22Rv1 (cell line): Measurements from ENCODE around the gene NOXA1.

ENCODE experiments used
- ZFX ChIP-seq: fragments of 450-650 bp; IDR thresholded peaks from 2 replicates; pipeline ENCODE4 v1.6.1; 2017; ENCODE audit warnings: antibody characterized with exemption, borderline replicate concordance
- TF ChIP-seq, protein P1 (sequence below): fragments of 450-650 bp; IDR thresholded peaks from 2 replicates; pipeline ENCODE4 v1.5.1; 2017; ENCODE audit warnings: mild to moderate bottlenecking

GRCh38 chr9:137460363-137461315 is 37.4 kb downstream of the NOXA1 start:
- TF ChIP-seq, protein P1, sequence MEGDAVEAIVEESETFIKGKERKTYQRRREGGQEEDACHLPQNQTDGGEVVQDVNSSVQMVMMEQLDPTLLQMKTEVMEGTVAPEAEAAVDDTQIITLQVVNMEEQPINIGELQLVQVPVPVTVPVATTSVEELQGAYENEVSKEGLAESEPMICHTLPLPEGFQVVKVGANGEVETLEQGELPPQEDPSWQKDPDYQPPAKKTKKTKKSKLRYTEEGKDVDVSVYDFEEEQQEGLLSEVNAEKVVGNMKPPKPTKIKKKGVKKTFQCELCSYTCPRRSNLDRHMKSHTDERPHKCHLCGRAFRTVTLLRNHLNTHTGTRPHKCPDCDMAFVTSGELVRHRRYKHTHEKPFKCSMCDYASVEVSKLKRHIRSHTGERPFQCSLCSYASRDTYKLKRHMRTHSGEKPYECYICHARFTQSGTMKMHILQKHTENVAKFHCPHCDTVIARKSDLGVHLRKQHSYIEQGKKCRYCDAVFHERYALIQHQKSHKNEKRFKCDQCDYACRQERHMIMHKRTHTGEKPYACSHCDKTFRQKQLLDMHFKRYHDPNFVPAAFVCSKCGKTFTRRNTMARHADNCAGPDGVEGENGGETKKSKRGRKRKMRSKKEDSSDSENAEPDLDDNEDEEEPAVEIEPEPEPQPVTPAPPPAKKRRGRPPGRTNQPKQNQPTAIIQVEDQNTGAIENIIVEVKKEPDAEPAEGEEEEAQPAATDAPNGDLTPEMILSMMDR: no peak
- no peak for TF ChIP-seq ZFX
